ENCODE measurements around the gene YEATS2. TPM values are rescaled to one million over a fixed set of nuclear protein-coding genes. Genes with fewer than 3 reads are reported as not detected.
A peak's percentile ranks its signal among the peaks of the same experiment; 100 is the strongest.

The YEATS2 gene
- polyA plus RNA-seq, 1 of the 3 experiments (the other 2 are of a cell fraction) = 19.9 TPM

DNA sequence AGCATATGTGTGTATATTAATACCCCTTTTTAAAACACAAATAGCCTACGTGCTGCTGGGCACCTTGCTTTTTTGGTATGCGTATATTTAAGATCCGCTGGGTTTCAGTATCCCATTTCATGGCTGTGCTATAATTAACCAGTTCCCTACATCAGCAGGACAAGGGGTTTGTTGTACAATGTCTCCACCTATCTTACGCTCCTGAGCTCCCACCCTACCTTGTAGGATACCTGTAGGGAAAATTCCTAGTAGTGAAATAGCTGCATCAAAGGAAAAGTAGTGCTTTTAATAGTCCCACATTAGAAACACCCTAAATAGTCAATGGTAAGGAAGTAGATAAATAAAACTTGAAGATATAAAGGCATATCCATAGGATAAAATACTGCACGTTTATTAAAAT, 126.4 kb downstream of the YEATS2 start:
- ChIA-PET POLR2A (interaction anchor here (2.7 kb wide), 1 partner anchor 61 kb away, joined by 9 read pairs; the partner anchor contains the start of gene PARL), CTCF (interaction anchor here (1.2 to 3.2 kb wide), 4 partner anchors 8 to 57 kb away, joined by 3 to 14 read pairs (median 6); no protein-coding TSS in a partner anchor)
- H3K36me3 ChIP-seq (replicated peaks in 1 of 2; ENCODE audit: control insufficient read depth in 1 of 2, insufficient read depth in 2 of 2, low read length in 1 of 2) = peaks cover 0 to 7% of the 10 kb centered on the region in 2 experiments
- 0 out of 2 replicates have a peak, but pooled peaks cover 3% of the 10 kb centered on the region for H4K20me1 ChIP-seq (ENCODE audit: insufficient read depth)
- H3K9me3 ChIP-seq = no peaks in the 10 kb centered on the region
- H3K9me2 ChIP-seq = no peaks in the 10 kb centered on the region
- H3K79me2 ChIP-seq (ENCODE audit: insufficient read depth) = no peaks in the 10 kb centered on the region
- peak overlapping the region; percentile 82 for H3K4me2 ChIP-seq
- H3K4me3 ChIP-seq (ENCODE audit: low read depth in 2 of 2, low read length in 1 of 2) = peak overlapping the region; percentile 61; a peak in 2 of 4 replicates
- peak overlapping the region; percentile 41; the same call in 1 of the 2 replicates for H3K9ac ChIP-seq
- no peak for DNase-seq
- H3F3A ChIP-seq (replicated peaks; ENCODE audit: insufficient read depth) = peaks cover 11% of the 10 kb centered on the region
- peaks cover 0 to 22% of the 10 kb centered on the region in 2 experiments; a peak in 2 of 4 replicates for H3K4me1 ChIP-seq (ENCODE audit: control insufficient read depth in 1 of 2, insufficient read depth in 2 of 2, low read depth in 1 of 2, low read length in 1 of 2)
- H3K27me3 ChIP-seq (ENCODE audit: insufficient read depth) = no peaks in the 10 kb centered on the region
- H2AFZ ChIP-seq (ENCODE audit: low read depth) = no peak overlapping the region
- TF ChIP-seq TAF1 (IDR thresholded peaks at IDR 0.05; ENCODE audit: borderline replicate concordance, low read depth, low read length) (no peak), MEF2A (IDR thresholded peaks at IDR 0.05; ENCODE audit: borderline replicate concordance, low read depth) (no peak), REST (IDR thresholded peaks at IDR 0.05; ENCODE audit: low read depth, low read length) (no peak), RFX5 (IDR thresholded peaks at IDR 0.05; ENCODE audit: low read length) (no peak), RAD21 (IDR thresholded peaks at IDR 0.05; ENCODE audit: low read length) (peak; percentile 15; the same call in 1 of the 2 replicates)
- TF ChIP-seq, protein P1, sequence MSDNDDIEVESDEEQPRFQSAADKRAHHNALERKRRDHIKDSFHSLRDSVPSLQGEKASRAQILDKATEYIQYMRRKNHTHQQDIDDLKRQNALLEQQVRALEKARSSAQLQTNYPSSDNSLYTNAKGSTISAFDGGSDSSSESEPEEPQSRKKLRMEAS (IDR thresholded peaks at IDR 0.05; ENCODE audit: low read depth) = no peak
- H3K27ac ChIP-seq (ENCODE audit: low read depth in 2 of 2, low read length in 1 of 2) = no peak overlapping the region
- WGBS (ENCODE audit: low lambda C conversion rate) = 93% methylated on average over 5 of the region's 5 CpGs

DNA sequence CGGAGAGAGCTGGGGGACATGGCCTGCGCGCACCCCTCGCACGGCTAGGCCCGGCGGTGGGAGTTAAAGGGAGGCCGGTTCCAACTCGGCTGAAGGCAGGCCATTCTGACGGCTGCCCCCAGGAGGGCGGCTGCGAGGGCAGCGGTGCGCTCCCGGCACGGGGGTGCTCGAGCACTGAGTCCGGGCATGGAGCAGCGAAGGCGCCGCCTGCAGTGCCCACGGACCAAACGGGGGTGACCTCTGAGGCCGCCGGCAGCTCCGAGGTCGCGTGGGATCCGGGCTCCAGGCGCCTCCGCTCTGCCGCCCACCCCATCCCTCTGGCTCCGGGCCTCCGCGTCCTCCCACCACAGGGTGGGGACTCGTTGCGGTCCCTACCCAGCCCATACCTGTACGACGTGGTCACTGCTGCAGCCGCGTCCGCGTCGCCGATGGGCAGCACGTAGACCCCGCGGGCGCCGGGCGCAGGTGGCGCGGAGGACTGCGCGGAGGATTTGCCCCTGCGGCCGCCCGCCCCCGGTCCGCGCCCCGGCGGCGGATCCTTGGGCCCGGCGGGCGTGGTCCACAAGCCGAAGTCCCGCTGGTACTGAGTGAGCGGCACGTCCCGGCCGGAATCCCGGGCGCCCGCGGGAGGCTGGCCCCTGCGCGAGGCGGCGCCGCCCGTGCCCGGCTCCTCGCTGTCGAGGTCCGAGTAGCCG, 127.3 kb downstream of the YEATS2 start:
- peak overlapping the region; percentile 74; the same call in 1 of the 2 replicates for H2AFZ ChIP-seq (ENCODE audit: low read depth)
- H3K36me3 ChIP-seq (replicated peaks in 1 of 2; ENCODE audit: control insufficient read depth in 1 of 2, insufficient read depth in 2 of 2, low read length in 1 of 2) = peaks cover 0 to 15% of the 10 kb centered on the region in 2 experiments
- no peak overlapping the region for H3K27ac ChIP-seq (ENCODE audit: low read depth in 2 of 2, low read length in 1 of 2)
- H3K9me3 ChIP-seq = no peaks in the 10 kb centered on the region
- TF ChIP-seq TCF12 (IDR thresholded peaks at IDR 0.05) = no peak
- no peak for TF ChIP-seq SIN3A (IDR thresholded peaks at IDR 0.05; ENCODE audit: borderline replicate concordance, low read depth, low read length)
- no peak for TF ChIP-seq RCOR1 (IDR thresholded peaks at IDR 0.05; ENCODE audit: low read length)
- no peak for TF ChIP-seq JUND (IDR thresholded peaks at IDR 0.05)
- TF ChIP-seq MXI1 (IDR thresholded peaks at IDR 0.05; ENCODE audit: low read depth, low read length) = no peak; the same call in 1 of the 2 replicates
- TF ChIP-seq TEAD4 (IDR thresholded peaks at IDR 0.05; ENCODE audit: borderline replicate concordance, insufficient read depth) = no peak
- TF ChIP-seq IRF3 (IDR thresholded peaks at IDR 0.05; ENCODE audit: low read depth, low read length) = no peak
- TF ChIP-seq RAD21 (IDR thresholded peaks at IDR 0.05; ENCODE audit: low read length) = no peak
- no peak for TF ChIP-seq YY1 (IDR thresholded peaks at IDR 0.05; ENCODE audit: low read depth)
- no peak for TF ChIP-seq PBX3 (IDR thresholded peaks at IDR 0.05)
- WGBS (ENCODE audit: low lambda C conversion rate) = 1% methylated on average over 16 of the region's 88 CpGs
- H3K79me2 ChIP-seq (ENCODE audit: insufficient read depth) = no peaks in the 10 kb centered on the region
- peak overlapping the region; percentile 61 for H3K4me3 ChIP-seq (ENCODE audit: low read depth in 2 of 2, low read length in 1 of 2)
- peak overlapping the region; percentile 41; the same call in 1 of the 2 replicates for H3K9ac ChIP-seq
- DNase-seq = peak; percentile 79
- no peaks in the 10 kb centered on the region for H3K9me2 ChIP-seq
- H4K20me1 ChIP-seq (ENCODE audit: insufficient read depth) = 0 out of 2 replicates have a peak, but pooled peaks cover 3% of the 10 kb centered on the region
- H3K27me3 ChIP-seq (ENCODE audit: insufficient read depth) = no peaks in the 10 kb centered on the region
- ChIA-PET CTCF (interaction anchor here (0.7 to 4.1 kb wide), 13 partner anchors 9 to 79 kb away, joined by 3 to 29 read pairs (median 3); partner anchors contain the start of gene PARL), POLR2A (interaction anchor here (1.0 to 2.7 kb wide), 2 partner anchors 15 to 60 kb away, joined by 5 to 9 read pairs; partner anchors contain the start of gene PARL)
- peaks cover 11% of the 10 kb centered on the region for H3F3A ChIP-seq (replicated peaks; ENCODE audit: insufficient read depth)
- peak overlapping the region; percentile 82 for H3K4me2 ChIP-seq
- H3K4me1 ChIP-seq (ENCODE audit: control insufficient read depth in 1 of 2, insufficient read depth in 2 of 2, low read depth in 1 of 2, low read length in 1 of 2) = peaks cover 0 to 22% of the 10 kb centered on the region in 2 experiments; a peak in 2 of 4 replicates

All from SK-N-SH (cell line).